Measurements from ENCODE around the gene HIPK3.
"Not testable (repeated sequence)": the region's sequence is repeated elsewhere in the genome, so short reads cannot be mapped to it uniquely, and the experiment has no call there.

The HIPK3 gene

DNA sequence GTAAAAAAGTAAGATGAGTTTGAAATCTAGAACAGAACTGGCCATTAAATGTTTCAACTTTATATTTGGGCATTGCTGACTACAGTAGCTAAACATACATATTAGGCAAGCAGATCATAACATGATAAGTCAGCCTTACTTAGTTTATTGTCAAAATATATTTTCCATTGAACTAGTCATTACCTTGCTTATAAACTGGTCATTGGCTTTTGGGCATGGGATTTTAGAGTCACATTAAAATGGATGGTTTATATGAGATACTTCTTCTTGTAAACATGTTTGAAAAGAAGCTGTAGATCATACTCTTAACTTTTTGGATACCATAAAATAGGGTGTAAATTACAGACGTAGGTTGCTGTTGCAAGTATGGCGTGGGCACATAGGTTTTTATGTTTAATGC lies 2.7 kb downstream of the HIPK3 start:
- no peak for DNase-seq

DNA sequence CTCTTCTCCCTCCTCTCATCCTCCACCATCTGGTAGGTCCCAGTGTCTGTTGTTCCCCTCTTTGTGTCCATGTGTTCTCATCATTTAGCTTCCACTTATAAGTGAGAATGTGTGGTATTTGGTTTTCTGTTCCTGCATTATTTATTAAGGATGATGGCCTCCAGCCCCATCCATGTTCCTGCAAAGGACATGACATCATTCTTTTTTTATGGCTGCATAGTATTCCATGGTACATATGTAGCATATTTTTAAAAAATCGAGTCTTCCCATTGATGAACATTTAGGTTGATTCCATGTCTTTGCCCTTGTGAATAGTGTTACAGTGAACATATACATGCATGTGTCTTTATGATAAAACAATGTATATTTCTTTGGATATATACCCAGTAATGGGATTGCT lies 4.2 kb downstream of the HIPK3 start:
- DNase-seq, result not testable (repeated sequence)

DNA sequence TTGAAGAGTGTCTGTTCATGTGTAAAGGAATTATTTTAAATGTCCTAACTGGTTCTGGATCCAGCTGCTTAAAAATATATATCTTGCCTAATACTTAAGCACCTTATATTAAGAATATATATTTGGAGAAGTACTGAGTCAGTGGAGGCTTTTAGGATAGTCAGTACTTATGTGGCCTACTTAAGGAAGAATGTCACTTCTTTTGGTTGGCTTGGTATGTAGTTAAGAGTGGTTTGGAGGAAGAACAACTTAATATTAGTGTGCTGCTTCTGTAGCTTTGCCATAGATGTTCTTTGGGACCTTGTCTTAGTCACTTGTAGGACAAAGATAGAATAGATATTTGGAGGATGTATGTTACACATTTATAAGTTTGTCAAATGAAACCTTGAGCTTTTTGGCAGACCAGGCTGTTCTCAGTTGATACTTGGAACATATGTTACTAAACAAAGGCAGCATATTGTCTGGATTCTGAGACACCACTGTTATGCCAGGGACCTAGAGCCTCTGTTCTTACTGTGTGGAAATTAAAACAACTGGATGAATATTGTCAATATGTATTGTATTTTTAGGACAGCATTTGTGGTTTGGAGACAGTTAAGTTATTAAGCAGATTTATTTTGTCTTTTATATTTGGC lies 4.9 kb downstream of the HIPK3 start:
- no peak for DNase-seq

DNA sequence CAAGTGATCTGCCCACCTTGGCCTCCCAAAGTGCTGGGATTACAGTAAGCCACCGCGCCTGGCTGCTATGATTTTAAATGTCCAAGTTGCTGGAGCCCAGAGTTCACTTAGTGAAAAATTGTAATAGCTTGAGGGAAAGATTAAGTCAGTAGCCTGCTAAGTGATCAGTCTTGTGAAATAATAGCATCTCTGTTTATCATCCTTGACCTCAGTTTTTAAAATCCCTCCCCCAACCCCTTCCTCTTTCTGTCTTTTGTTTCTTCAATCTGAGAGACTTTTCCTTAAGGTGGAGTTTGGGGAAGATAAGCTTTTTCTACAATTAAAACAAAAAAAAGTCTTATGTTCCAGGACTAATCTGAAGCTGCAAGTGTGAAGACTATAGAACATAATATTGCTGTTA lies 6.4 kb downstream of the HIPK3 start:
- peak; percentile 30 to 37 for DNase-seq

DNA sequence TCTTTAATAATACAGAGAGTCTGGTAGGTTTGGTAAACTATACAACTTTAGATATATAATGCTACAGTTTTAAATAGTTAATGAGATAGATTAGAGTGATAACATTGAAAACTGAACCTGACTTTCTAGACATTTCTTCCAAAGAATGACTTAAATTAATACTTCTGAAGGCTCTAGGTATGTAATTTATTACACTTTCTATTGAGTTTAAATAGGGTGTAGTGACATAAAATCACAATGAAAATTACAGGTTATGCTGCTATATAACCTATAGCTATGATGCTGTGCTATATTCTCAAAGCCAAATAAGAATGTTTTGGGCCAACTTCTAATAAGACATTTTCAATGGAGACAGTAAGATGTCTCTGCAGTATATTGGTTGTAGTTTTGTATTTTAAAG lies 7.7 kb downstream of the HIPK3 start:
- no peak for DNase-seq

DNA sequence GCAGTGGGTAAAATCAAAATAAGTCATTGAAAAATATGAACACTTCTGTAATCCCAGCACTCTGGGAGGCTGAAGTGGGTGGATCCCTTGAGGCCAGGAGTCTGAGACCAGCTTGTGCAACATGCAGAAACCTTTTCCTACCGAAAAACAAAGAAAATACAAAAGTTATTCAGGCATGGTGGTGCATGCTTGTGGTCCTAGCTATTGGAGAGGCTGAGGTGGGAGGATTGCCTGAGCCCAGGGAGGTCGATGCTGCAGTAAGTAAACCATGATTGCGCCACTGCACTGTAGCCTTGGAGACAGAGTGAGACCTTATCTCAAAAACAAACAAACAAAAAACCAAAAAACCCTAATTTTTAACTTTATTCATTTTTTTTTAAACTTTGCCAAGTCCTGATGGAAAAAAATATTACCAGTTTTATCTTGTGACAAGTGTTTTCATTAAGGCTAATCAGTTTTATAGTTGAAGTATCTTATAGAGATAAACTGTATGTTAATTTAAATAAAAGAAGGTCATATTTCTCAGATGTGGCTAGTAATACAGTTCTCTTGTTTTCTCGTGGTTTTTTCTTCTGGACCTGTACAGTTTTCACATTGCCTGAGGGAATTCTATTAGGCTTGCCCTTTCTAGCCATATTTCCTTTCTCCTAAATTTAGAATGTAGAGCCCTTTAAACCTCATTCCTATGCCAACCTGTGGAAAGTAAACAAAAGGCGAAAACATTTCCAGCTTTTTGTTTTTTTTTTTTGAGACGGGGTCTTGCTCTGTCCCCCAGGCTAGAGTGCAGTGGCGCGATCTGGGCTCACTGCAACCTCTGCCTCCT lies 9.4 kb downstream of the HIPK3 start:
- peak in 1 of 2 donors; percentile 25 for DNase-seq

DNA sequence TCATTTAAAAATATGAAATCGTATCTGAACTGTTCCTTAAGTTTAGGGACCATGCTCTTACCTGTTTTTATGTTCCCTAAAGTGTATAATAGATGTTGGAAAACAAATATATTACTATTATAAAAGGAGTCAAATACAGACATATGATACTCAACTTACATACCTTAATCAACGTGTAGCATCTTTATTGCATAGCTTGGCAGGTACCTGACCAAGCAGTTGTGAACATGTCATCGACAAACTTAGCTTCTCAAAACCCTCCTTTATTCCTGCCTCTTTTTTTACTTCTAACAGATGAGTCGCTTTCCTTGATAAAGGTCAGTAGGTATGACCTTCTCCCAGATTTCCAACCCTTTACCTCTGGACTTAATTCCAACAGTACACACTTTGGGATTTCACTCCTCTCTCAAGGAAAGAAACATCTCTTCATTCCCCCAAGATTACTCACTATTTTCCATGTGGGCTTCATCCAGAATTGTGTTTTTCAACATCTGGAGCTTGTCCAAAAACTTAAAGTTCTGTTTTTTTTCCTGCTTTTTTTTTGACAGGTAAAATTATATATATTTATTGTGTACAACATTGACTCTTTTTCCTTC lies 11.9 kb downstream of the HIPK3 start:
- DNase-seq, result no peak

DNA sequence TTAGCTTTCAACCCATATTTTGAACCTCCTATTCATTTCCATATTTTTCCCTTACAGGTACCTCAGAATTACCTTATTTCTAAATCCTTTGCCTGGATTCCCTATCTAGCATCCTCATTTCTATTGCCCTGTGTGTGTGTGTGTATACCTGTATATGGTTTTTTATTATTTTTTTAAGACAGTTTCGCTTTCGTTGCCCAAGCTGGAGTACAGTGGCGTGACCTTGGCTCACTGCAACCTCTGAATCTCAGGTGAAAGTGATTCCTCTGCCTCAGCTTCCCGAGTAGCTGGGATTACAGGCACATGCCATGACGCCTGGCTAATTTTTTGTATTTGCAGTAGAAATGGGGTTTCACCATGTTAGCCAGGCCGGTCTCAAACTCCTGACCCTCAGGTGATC lies 12.6 kb downstream of the HIPK3 start:
- no peak for DNase-seq

DNA sequence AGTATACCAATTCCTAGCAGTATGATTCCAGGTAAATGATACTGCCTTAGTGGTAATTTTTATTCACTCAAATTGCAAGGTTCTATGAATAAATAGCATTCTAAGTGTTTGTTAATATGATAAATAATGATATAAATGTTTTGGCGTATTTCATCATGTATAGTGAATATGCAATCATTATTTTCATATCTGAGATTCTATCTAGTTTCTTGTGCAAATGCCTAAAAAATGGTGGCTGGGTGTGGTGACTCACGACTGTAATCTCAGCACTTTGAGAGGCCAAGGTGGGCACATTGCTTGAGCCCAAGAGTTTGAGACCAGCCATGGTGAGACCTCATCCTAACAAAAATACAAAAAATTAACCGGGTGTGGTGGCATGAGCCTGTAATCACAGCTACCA lies 13.9 kb downstream of the HIPK3 start:
- no peak for DNase-seq

DNA sequence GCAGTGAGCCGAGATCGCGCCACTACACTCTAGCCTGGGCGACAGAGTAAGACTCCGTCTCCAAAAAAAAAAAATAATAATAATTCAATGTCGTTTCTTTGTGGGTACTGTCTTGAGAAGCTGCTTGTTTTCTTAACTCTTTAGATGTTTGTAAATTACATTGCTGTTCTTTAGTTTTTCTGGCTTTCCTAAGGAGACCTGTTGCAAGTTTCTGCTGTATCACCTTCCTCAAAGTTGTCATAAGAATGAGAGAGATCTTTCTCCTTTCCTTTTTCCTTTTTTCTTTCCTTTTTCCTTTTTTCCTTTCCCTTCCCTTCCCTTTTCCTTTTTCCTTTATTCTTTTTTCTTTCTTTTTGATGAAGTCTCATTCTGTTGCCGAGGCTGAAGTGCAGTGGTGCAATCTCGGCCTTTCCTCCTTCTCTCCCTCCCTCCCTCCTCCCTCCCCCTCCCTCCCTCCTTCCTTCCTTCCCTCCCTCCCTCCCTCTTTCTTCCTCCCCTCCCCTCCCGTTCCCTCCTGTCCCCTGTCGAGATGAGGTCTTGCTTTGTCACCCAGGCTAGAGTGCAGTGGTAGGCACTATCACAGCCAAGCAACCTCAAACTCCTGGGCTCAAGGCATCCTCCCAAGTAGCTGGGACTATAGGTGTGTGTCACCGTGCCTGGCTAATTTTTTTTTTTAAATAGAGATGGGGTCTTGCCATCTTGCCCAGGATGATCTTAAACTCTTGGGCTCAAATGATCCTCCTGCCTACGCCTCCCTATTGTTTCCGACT lies 15.3 kb downstream of the HIPK3 start:
- no peak for DNase-seq

DNA sequence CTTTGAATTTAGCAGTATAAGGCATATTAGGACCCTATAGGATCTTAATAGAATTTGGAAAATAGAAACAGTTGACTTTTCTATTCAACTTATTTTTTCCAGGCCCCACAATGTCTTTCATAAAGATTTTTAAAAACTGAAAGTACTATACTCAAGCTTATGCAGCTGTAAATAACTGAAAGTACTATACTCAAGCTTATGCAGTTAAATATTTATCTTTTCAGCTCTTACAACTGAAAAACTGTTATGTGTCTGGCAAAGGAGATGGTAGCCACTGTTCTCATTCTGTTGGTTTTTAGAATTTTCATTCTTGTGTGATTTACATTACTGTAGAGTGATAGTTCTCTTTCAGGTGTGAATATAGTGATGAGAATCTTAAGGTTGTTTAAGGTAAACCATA lies 16.5 kb downstream of the HIPK3 start:
- no peak for DNase-seq

DNA sequence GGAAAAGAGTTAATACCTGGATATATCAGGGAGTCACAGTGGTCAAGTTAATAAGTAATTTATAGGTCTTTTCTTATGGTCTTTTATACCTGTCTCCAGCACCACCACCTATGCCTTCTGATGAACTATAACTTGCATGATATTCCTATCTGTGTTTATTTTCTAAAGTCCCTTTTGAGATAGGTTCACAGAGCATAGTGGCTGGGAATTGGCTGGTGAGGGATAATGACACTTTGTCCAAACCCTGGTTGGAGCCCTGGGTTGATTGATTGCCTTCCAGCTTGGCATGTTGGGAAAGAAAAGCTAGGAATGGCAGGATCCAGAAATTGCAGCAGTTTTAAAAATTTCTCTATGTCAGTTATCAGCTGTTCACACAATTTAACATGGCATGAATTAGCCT lies 23.2 kb downstream of the HIPK3 start:
- no peak for DNase-seq

DNA sequence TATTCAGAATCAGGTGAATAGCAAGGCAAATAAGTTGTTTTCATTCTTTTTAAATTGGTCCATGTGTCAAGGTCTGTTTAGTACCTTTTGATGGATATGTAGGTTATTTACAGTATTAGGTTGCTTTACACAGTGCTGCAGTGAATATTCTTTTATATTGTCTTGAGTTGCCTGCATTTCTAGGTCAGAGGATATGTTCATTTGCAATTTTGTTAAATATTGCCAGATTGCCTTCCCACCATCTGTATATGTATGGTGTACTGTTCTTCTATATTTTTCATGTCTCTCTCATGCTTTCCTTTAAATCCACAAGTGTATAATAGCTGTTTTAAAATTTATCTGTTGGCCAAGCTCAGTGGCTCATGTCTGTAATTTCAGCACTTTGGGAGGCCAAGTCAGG lies 24.6 kb downstream of the HIPK3 start:
- DNase-seq, result no peak

DNA sequence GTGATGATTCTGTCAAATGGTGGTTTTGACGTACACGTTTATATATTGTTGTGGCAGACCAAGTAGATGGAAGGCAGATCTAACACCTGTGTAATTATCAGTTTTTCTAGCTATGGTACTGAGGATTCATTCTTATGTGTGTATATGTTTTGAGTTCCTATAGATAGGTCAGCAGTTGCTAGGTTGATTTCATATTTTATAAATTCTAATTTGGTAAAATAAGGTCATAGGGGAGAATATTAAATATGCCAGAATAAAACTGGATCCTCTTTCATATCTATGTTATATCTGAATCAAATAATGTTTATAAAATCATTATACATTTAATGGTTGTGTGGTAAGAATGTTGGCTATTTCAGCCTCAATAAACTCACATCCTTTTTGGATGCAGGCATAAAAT lies 27.6 kb downstream of the HIPK3 start:
- no peak for DNase-seq

DNA sequence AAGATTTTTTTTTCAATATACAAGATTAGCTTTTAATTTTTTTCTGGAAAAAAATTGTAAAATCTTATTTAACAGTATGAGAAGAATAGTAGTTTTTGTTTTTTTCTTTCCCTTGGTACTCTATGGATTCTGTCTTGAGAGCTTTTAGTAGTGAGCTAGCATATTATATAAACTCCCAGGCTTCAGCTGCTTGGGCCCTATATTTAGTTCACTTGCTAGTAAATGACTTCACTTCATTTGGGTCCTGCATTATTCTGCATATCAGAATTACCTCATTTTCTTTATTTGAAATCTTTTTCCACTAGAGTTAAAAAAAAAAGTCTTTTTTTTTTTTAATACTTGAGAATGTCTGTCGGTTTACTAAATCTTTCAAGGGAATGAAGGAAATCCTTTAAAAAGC lies 33.1 kb downstream of the HIPK3 start:
- DNase-seq, result no peak

DNA sequence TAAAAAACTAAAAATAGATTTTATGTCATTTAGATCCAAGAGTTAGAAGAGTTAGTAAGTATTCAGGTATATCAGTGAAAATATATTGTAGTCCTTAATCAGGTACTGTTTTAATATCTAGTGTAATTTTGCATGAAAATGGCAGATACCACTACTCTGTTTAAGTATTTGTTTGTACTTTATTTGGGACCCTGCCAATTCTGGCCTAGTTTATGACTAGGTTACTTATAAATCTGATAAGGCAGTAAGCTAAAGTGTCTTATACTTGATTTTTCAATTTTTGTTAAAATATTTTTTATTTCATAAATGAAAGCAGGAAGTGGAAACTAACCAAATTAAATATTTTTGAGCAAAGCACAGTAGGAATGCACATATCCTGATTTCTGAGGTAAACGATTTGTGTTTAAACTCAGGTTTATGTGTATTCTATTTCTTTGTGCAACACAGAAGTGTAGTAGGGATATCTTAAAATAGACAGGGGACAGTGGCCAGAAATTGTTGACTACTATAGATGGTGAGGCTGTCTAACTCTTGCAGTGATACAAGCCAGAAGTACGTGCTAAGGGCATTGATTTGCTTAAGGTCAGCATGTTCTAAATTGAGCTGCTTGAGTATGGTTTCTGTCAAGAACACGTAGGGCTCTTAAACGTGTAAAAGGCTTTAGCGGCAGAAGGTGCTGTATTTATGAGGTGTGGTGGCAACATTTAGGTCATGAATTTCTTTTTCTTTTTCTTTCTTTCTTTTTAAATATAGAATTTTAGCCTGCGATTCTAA lies 34.0 kb downstream of the HIPK3 start:
- no peak for DNase-seq

DNA sequence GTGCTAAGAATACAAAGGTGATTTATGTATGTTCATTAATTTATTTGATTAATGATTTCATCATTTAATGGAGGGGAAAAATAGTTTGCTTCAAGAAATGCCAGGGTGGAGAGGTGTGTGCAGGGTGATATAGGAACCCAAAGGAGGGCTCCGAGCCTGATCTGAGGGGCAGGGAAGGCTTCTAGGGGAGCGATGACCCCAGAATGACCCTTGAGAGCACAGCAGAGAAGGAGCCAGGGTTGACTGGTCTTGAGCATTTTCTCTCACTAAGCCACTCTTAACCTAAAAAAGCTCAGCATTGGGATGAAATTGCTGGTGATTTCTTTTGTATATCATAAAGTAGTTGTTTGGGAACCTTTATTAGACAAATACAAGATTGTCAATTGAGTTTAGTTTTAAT lies 35.1 kb downstream of the HIPK3 start:
- DNase-seq, result no peak

DNA sequence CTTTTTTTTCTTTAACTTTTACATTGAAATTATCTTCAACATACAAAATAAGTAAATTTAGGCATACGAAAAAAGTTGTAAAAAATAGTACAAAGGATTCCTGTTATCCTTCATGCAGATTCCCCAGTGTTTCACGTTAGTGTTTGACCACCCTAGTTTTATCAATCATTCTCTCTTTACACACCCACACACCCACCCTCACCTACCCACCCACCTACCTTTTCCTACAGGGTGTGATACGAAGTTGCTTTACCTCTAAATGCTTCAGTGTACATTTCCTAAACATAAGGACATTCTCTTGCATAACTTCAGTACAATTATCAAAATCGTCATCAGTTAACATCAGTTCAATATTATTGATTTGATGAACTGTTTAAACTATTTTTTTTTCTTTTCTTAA lies 37.0 kb downstream of the HIPK3 start:
- no peak for DNase-seq

DNA sequence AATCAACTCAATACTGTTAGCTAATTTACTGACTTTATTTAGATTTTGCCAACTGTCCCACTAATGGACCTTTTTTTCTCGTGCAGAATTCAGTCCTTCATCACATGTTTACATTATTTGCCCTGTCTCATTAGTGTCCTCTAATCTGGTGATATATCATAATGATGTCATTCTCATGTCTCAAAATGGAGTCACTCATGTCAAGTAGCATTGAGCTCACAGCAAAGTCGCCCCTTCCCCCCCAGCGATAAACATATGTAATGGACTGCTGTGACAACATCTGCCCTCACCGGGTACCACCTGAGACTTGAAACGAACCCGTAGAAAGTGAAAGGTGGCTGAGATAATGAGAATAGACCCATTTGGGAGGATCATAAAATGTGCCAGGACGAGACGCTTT lies 37.6 kb downstream of the HIPK3 start:
- no peak for DNase-seq

DNA sequence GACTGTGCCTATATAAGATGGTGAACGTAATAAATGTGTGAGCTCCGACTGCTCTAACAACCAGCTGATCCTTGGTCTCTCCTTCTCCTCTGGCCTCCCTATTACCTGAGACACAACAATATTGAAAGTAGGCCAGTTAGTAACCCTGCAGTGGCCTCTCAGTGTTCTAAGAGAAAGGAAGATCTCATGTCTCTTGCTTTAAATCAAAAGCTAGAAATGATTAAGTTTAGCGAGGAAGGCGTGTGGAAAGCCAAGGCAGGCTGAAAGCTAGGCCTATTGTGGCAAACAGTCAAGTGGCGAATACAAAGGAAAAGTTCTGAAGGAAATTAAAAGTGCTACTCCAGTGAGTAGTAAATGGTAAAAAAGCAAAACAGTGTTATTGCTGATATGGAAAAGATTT lies 39.5 kb downstream of the HIPK3 start:
- no peak for DNase-seq

DNA sequence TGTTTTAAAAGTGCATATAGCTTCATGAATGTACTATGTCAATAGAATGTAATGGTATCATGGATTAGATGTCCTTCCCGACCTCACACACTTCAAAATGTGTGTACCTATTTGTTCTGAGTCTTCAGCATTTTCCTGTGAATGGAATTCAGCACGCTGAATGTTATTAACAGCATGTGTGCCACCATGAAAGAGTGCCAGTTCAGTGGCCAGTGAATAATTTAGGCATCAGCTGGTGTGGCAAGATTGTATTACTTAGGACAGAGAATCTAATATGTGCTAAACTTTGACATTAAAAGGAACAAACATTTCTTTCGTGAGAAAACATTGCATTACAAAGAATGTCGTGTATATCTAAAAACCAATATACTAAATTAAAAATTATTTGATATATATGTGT lies 46.4 kb downstream of the HIPK3 start:
- no peak for DNase-seq

DNA sequence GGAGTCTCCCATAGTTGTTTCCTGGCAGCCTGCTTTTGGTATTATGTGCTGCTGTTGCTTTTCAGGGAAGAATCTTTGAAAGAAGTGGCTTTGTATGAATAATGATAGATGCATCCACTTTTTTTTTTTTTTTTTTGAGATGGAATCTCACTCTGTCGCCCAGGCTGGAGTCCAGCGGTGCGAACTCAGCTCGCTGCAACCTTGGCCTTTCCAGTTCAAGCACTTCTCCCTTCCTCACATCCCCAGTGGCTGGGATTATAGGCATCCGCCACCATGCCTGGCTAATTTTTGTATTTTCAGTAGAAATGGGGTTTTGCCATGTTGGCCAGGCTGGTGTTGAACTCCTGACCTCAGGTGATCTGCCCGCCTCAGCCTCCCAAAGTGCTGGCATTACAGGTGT lies 49.6 kb downstream of the HIPK3 start:
- DNase-seq, result not testable (repeated sequence)

DNA sequence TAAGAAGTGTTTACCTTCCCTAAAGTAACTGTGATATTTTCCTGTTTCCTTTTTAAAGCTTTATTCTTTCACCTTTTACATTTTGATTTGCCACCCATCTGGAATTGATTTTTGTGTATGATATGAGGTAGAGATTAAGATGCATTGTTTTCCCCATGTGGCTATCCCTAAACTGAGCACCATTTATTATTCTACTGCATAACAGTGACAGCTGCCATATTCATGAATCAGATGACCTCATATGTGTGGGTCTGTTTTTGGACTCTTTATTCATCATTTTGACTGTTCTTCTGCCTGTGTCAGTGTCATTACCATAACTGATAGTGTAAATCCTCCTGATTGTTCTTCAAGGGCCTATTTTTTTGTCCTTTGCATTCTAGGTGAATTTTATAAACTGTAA lies 50.8 kb downstream of the HIPK3 start:
- no peak for DNase-seq

All from inflammatory macrophage treated with lipopolysaccharide for 1 hour (primary cell).